Smooth muscle cell (in vitro differentiated cells): ENCODE data around the gene RASSF6. TPM values are rescaled to one million over a fixed set of nuclear protein-coding genes. Genes with fewer than 3 reads are reported as not detected.

Experiments used
- DNase-seq: peaks from one replicate; lab custom pipeline; 2025; ENCODE audit not compliant: unreplicated experiment; lab: John Stamatoyannopoulos, UW
- H2AFZ ChIP-seq: fragments of 200-600 bp; sonication (generic); 2 replicates; pipeline ENCODE4 v1.6.0; 2016; ENCODE audit warnings: antibody characterized with exemption, low read depth, mild to moderate bottlenecking
- H3F3A ChIP-seq: fragments of 200-600 bp; sonication (generic); 2 replicates; pipeline ENCODE4 v1.6.0; 2017; ENCODE audit warnings: antibody characterized with exemption, low read depth
- H3K27ac ChIP-seq: fragments of 200-600 bp; sonication (generic); 2 replicates; pipeline ENCODE4 v1.5.1; 2016; ENCODE audit warnings: low read depth, mild to moderate bottlenecking
- H3K27me3 ChIP-seq: fragments of 200-600 bp; sonication (generic); 2 replicates; pipeline ENCODE4 v1.6.1; 2016; ENCODE audit warnings: low read depth, mild to moderate bottlenecking
- H3K36me3 ChIP-seq: fragments of 200-600 bp; sonication (generic); 2 replicates; pipeline ENCODE4 v1.5.1; 2016; ENCODE audit warnings: low read depth
- H3K4me1 ChIP-seq: fragments of 200-600 bp; sonication (generic); 2 replicates; pipeline ENCODE4 v1.5.1; 2016; ENCODE audit warnings: low read depth
- H3K4me2 ChIP-seq: fragments of 200-600 bp; sonication (generic); 2 replicates; pipeline ENCODE4 v1.6.0; 2016; ENCODE audit warnings: mild to moderate bottlenecking
- H3K4me3 ChIP-seq: fragments of 200-600 bp; sonication (generic); 2 replicates; pipeline ENCODE4 v1.5.1; 2016; ENCODE audit warnings: mild to moderate bottlenecking
- H3K79me2 ChIP-seq: fragments of 200-600 bp; sonication (generic); 2 replicates; pipeline ENCODE4 v1.6.0; 2016; ENCODE audit warnings: low read depth, mild to moderate bottlenecking
- H3K9ac ChIP-seq: fragments of 200-600 bp; sonication (generic); 2 replicates; pipeline ENCODE4 v1.6.0; 2016; ENCODE audit warnings: low read depth
- H3K9me3 ChIP-seq: fragments of 200-600 bp; sonication (generic); replicated peaks from 2 replicates; pipeline ENCODE4 v1.5.1; 2016; ENCODE audit warnings: low read depth
- H4K20me1 ChIP-seq: fragments of 200-600 bp; sonication (generic); 2 replicates; pipeline ENCODE4 v1.6.0; 2016; ENCODE audit warnings: low read depth
- WGBS: methylation state at CpG from one replicate; pipeline ENCODE4 v1.1.7; 2016; ENCODE audit warnings: low lambda C conversion rate; 5-methylcytosine and 5-hydroxymethylcytosine counted together
- polyA plus RNA-seq: library from polyadenylated mRNA; unstranded; fragments of >200 nt; fragmentation: Nextera tagmentation; extraction: Ambion mirVana; gene quantifications from 2 replicates; pipeline ENCODE4 v1.2.1, GENCODE V29; 2016
- total RNA-seq: library from RNA; depleted of rRNA; stranded (reverse); fragments of >200 nt; gene quantifications from 2 replicates; pipeline ENCODE4 v1.2.3, GENCODE V29; 2014
- TF ChIP-seq, protein P1 (sequence below): fragments of 200-600 bp; sonication (generic); IDR thresholded peaks from 2 replicates; pipeline ENCODE4 v1.5.1; 2017; ENCODE audit warnings: borderline replicate concordance, mild to moderate bottlenecking, antibody characterized with exemption; ENCODE audit not compliant: insufficient read depth, poor library complexity, severe bottlenecking

Gene RASSF6, protein sequence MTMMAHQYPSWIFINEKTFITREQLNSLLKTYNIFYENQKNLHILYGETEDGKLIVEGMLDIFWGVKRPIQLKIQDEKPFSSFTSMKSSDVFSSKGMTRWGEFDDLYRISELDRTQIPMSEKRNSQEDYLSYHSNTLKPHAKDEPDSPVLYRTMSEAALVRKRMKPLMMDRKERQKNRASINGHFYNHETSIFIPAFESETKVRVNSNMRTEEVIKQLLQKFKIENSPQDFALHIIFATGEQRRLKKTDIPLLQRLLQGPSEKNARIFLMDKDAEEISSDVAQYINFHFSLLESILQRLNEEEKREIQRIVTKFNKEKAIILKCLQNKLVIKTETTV
- total RNA-seq: 0.09 TPM in 1 of 2 replicates, not detected in the other
- polyA plus RNA-seq: 0.28 TPM in 1 of 2 replicates, not detected in the other

DNA sequence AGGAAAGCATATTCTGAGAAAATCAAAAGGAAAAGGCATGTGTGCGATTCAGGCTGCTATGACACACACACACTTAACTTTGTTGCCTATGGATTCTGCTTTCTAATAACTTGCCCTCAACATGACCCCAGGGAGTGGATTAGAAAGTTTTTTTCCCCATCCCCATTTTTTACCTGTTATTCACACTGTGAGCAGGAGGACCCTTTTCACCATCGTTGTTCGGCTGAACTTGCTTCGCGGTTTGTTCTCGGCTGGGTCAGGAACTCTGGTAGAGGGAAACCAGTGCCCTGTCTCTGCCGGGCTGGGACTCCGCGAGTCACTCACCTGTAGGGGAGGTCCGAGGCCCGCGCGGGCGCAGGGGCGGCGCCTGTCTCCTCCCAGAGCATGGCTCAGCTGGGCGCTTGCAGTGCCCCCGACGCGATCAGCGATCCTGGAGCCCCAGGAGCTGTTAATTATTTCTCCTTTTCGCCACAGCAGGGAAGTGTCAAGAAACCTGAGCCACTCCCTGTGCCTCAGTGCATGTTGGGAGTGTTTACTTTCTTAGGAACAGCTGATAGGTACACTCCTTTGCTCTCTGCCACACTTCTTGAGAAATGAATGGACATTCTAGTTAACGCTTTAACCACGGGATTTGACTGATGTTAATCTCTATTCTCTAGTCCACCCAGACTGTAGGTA lies at the start of gene RASSF6:
TSS of gene RASSF6 (minus strand) at position 322 of the 678 bp plus-strand sequence. CDS start 8,641 bp downstream, outside the sequence.
- H3F3A ChIP-seq: no peaks in the 10 kb centered on the region
- no peaks in the 10 kb centered on the region for H4K20me1 ChIP-seq
- H3K4me2 ChIP-seq: peak within 1 kb of the TSS; percentile 83
- no peak for DNase-seq
- H3K36me3 ChIP-seq: no peaks in the 10 kb centered on the region
- TF ChIP-seq, protein P1, sequence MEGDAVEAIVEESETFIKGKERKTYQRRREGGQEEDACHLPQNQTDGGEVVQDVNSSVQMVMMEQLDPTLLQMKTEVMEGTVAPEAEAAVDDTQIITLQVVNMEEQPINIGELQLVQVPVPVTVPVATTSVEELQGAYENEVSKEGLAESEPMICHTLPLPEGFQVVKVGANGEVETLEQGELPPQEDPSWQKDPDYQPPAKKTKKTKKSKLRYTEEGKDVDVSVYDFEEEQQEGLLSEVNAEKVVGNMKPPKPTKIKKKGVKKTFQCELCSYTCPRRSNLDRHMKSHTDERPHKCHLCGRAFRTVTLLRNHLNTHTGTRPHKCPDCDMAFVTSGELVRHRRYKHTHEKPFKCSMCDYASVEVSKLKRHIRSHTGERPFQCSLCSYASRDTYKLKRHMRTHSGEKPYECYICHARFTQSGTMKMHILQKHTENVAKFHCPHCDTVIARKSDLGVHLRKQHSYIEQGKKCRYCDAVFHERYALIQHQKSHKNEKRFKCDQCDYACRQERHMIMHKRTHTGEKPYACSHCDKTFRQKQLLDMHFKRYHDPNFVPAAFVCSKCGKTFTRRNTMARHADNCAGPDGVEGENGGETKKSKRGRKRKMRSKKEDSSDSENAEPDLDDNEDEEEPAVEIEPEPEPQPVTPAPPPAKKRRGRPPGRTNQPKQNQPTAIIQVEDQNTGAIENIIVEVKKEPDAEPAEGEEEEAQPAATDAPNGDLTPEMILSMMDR: no peak
- H3K4me1 ChIP-seq: peaks cover 11% of the 10 kb centered on the region
- 6% methylated on average over 24 of the region's 24 CpGs for WGBS
- no peak within 1 kb of the TSS for H3K27ac ChIP-seq
- peaks cover 27% of the 10 kb centered on the region for H3K27me3 ChIP-seq
- peak within 1 kb of the TSS; percentile 44 for H3K4me3 ChIP-seq
- H3K9me3 ChIP-seq: no peaks in the 10 kb centered on the region
- no peak within 1 kb of the TSS for H3K9ac ChIP-seq
- peak within 1 kb of the TSS; percentile 61 for H2AFZ ChIP-seq
- H3K79me2 ChIP-seq: no peaks in the 10 kb centered on the region

DNA sequence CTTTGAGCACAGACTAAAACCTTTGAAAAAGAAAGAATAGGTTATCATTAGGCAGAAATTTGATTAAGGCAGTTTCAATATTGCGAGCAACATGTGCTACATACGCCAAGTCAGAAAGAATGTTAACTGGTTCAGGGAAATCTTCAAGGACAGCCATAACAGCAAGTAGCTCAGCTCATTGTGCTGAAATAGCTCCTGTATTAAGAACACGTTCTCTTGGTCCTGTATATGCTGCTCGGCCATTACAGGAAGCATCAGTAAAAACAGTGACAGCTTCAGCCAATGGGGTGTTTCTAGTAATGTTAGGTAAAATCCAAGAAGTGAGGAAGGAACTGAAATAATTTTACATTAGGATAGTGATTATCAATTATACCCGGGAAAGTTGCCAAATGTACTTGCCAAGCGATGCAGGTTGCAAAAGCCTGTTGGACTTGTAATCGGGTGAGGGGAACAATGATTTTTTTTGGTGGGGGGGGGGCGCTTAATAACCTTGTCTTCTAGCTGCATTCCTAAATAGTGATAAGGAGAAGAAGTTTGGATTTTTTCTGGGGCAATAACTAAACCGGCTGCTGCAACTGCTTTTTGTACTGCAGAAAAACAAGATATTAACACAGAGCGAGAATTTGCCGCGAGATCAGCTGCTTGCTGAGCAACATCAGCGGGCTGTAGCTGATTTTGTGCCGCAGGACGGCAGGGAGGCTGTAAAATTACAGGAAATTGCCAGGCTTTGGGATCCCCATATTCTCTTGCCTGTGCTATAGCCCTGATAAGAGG lies 49.4 kb upstream of the RASSF6 start:
- Histone ChIP-seq H3K4me3 (no peak overlapping the region), H3K27me3 (no peaks in the 10 kb centered on the region), H3K9me3 (no peaks in the 10 kb centered on the region), H3K27ac (peak overlapping the region; percentile 45), H3K36me3 (no peaks in the 10 kb centered on the region), H3K4me2 (peak overlapping the region; percentile 79), H3F3A (peaks cover 4% of the 10 kb centered on the region), H2AFZ (peak overlapping the region; percentile 89), H3K9ac (no peak overlapping the region), H3K4me1 (no peaks in the 10 kb centered on the region), H4K20me1 (no peaks in the 10 kb centered on the region), H3K79me2 (no peaks in the 10 kb centered on the region)
- TF ChIP-seq, protein P1: no peak
- no peak for DNase-seq
- WGBS: 61% methylated on average over 15 of the region's 15 CpGs

DNA sequence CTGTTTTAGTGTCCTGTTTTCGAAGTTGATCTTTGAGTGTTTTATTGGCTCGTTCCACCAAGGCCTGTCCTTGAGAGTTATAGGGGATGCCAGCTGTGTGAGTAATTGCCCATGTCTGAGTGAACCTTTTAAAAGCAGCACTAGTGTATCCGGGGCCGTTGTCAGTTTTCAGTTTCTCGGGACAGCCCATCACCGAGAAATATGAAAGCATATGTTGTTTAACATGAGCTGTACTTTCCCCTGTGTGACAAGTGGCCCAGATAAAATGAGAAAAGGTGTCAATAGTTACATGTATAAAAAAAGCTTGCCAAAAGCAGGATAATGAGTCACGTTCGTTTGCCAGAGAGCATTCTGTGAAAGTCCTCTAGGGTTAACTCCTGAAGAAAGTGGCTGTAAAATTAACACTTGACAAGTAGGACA lies 48.6 kb upstream of the RASSF6 start:
- Histone ChIP-seq H3K27ac (peak overlapping the region; percentile 42), H3K4me1 (no peaks in the 10 kb centered on the region), H3K79me2 (no peaks in the 10 kb centered on the region), H3F3A (peaks cover 4% of the 10 kb centered on the region), H4K20me1 (no peaks in the 10 kb centered on the region), H3K36me3 (no peaks in the 10 kb centered on the region), H3K4me2 (peak overlapping the region; percentile 79), H3K27me3 (no peaks in the 10 kb centered on the region), H3K4me3 (no peak overlapping the region), H3K9me3 (no peaks in the 10 kb centered on the region), H2AFZ (peak overlapping the region; percentile 63), H3K9ac (no peak overlapping the region)
- no peak for DNase-seq
- TF ChIP-seq, protein P1: no peak
- WGBS: 13% methylated on average over 8 of the region's 8 CpGs
